ENCODE results near the gene NT5M.

The NT5M gene

GRCh38 chr17:17325228-17325627 is 22.1 kb downstream of the NT5M start:
- no peak for DNase-seq (ENCODE audit: low read depth)
- no peak overlapping the region for H3K4me3 ChIP-seq (ENCODE audit: control insufficient read depth, low read depth, low read length)
- TF ChIP-seq CTCF (conservative IDR thresholded peaks at IDR 0.05; ENCODE audit: control insufficient read depth, insufficient read depth, low read depth, low read length) = no peak

- DNase-seq (ENCODE audit: low read depth) = no peak
- no peak for TF ChIP-seq CTCF (conservative IDR thresholded peaks at IDR 0.05; ENCODE audit: control insufficient read depth, insufficient read depth, low read depth, low read length)
These were observed 22.6 kb downstream of the NT5M start for GRCh38 chr17:17325816-17326215.

GRCh38 chr17:17326275-17326875 is 23.2 kb downstream of the NT5M start:
- TF ChIP-seq CTCF (conservative IDR thresholded peaks at IDR 0.05; ENCODE audit: control insufficient read depth, insufficient read depth, low read depth, low read length) = no peak
- H3K4me3 ChIP-seq (ENCODE audit: control insufficient read depth, low read depth, low read length) = no peak overlapping the region
- DNase-seq (ENCODE audit: low read depth) = no peak

More at GRCh38 chr17:17325816-17326215, 22.6 kb downstream of the NT5M start:
- no peak overlapping the region for H3K4me3 ChIP-seq (ENCODE audit: control insufficient read depth, low read depth, low read length)

GRCh38 chr17:17328251-17328650 is 25.1 kb downstream of the NT5M start:
- no peak for DNase-seq (ENCODE audit: low read depth)
- no peak overlapping the region for H3K4me3 ChIP-seq (ENCODE audit: control insufficient read depth, low read depth, low read length)
- no peak for TF ChIP-seq CTCF (conservative IDR thresholded peaks at IDR 0.05; ENCODE audit: control insufficient read depth, insufficient read depth, low read depth, low read length)

- TF ChIP-seq CTCF (conservative IDR thresholded peaks at IDR 0.05; ENCODE audit: control insufficient read depth, insufficient read depth, low read depth, low read length) = no peak
- DNase-seq (ENCODE audit: low read depth) = no peak
- no peak overlapping the region for H3K4me3 ChIP-seq (ENCODE audit: control insufficient read depth, low read depth, low read length)
These were observed 38.3 kb downstream of the NT5M start for GRCh38 chr17:17341452-17341851.

GRCh38 chr17:17342242-17342945 is 39.2 kb downstream of the NT5M start:
- no peak for DNase-seq (ENCODE audit: low read depth)
- H3K4me3 ChIP-seq (ENCODE audit: control insufficient read depth, low read depth, low read length) = no peak overlapping the region
- TF ChIP-seq CTCF (conservative IDR thresholded peaks at IDR 0.05; ENCODE audit: control insufficient read depth, insufficient read depth, low read depth, low read length) = no peak
